Activated CD8-positive, alpha-beta memory T cell treated with anti-CD3 and anti-CD28 coated beads for 1 hour (primary cell): ENCODE results near the gene TRAF6.

Experiments
- DNase-seq, 2 donors: peaks; one replicate each; pipeline ENCODE4 v3.0.0-alpha.2; 2020; ENCODE audit warnings: low read depth in 1 of 2; ENCODE audit errors: extremely low read depth in 1 of 2

TRAF6 gene

DNA sequence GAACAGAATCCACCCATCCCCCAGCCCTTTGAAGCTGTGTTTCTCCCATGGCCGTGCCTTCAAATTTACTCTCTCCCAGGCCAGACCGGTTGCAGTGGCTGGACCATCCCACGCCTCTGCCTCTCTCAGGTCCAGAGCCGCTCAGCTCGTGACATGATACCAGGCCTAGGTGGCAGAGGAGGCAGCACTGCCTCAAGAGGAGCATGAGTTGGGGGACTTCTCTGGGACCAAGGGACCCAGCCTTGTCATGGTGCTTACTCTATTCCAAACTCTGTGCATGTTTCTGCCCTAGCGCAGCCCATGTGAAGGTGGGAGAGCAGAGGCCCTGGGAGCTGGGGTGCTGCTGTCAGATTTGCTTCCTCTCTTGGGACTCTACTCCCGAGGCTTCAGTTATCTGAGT is 51.0 kb downstream of the TRAF6 start:
- no peak for DNase-seq

DNA sequence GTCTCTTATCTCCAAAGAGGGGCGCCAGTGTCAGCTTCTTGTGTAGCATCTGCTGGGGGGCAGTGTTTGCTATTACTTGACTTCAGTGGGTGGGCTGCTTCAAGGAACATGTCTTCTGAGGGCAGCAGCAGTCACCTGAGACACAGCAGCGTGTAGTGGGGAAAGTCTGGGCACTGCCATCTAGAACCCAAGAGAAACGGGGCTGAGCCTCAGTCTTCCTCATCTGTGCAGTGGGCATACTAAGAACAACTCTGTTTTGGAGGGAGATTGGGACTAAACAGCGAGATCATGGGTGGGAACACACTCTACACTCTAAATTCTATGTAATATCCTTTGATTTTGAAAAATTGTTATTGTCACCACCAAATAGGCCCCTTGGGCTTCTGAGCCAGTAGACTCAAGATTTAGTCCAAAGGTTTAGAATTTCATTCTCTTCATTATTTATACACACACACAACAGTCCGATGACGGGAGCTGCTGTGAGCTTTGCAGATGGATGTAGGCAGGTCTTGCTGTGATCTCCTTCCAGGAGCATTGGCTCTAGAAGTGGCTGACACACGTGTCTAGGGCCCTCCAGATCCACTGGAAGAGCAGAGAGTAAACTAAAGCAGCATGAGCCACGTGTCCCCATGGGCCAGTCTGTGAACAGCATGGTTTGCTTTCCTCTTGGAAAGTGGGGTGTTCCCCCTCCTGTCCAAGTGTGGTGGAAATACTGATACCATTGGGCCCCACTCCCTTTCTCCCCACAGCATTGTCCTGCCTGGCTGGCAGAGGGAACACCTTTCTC is 51.8 kb downstream of the TRAF6 start:
- no peak for DNase-seq

DNA sequence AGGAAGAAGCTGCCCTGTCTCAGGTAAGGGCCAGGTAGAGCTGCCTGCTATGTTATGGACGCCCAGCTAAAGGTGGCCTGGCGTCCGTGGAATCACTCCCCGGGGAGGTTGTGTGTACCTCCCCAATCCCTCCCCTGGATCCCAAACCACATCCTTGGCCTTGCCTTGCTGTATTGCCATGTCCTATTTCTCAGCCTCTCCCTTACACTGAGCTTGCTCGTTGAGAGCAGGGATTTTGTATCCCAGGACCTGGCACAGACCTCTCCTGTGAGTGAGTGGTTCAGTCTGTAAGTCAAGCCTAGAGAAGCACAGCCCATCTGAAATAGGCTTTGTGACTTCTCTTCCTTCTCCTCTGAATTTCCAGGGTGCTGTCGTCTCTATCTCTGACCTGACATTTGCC is 53.9 kb downstream of the TRAF6 start:
- DNase-seq = no peak

- no peak for DNase-seq
Observed at GRCh38 chr11:36455658-36456111, 54.4 kb downstream of the TRAF6 start.

DNA sequence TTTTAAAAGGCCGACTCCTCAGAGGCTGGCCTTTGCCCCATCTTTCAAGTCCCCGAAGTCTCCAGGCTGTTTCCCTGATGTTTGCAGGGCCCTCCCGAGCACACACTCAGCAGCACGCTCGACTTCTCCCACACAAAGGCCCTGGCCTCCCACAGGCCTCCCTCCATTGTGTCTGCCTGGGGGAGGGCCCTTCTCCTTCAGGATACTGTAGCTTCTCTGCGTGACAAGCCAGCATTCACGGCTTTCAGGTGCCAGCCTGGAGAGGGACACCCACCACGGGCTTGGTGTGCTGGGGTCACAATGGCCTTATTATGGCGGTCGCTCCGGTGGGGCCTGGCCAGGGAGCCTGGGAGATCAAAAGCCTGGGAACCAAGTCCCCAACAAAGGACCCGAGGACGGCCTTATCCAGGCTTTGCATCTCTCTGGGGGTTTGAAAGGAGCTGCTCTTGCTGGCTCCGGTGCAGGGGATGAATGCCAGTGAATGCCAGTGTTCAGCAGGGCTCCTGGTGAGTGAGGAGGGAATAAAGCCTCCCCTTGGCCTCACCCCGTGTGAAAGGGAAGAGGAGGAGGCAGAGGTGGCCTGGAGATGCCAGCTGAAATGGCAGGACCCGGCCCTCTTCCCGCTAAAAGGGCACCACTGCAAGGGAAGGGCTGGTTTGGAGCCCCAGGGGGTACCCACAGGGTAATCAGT is 55.0 kb downstream of the TRAF6 start:
- DNase-seq = no peak

DNA sequence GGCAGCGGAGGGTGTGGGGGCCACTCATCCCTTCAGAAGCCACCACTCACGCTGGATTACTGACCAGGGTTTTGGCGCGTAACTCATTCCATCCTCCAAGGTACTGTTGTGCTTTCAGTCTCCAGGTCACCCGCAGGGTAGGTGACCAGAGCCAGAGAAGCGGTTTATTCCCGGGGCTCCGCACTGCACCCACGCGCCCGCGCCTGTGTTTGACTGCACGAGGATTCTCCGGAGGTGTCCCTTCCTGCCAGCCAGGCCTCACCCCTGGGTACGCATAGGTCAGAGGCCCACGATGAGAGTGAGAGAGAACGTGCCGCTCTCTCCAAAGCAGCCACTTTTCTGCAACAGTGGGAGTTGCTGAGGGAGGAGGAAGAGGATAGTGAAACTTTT is 55.5 kb downstream of the TRAF6 start:
- no peak for DNase-seq

- DNase-seq = no peak
Observed at GRCh38 chr11:36453678-36454077, 56.4 kb downstream of the TRAF6 start.

DNA sequence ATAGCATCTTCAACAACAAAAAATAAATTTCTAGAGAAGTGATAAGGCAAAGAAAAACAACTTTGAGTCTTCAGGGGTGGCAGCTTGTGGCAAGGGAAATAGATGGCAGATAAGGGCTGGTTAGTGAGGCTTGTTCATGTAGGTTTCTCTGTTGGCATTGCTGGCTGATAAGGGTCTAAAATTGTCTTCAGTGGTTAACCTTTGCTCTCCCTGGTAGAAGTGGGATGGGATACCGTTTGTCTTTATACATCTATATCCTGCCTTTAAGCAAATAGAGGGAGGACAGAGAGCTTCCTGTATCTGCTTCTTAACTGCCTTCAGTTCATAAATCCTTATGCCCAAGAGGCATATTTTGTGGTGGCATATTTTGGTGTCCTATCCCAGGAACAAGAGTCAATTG is 57.1 kb downstream of the TRAF6 start:
- no peak for DNase-seq

DNA sequence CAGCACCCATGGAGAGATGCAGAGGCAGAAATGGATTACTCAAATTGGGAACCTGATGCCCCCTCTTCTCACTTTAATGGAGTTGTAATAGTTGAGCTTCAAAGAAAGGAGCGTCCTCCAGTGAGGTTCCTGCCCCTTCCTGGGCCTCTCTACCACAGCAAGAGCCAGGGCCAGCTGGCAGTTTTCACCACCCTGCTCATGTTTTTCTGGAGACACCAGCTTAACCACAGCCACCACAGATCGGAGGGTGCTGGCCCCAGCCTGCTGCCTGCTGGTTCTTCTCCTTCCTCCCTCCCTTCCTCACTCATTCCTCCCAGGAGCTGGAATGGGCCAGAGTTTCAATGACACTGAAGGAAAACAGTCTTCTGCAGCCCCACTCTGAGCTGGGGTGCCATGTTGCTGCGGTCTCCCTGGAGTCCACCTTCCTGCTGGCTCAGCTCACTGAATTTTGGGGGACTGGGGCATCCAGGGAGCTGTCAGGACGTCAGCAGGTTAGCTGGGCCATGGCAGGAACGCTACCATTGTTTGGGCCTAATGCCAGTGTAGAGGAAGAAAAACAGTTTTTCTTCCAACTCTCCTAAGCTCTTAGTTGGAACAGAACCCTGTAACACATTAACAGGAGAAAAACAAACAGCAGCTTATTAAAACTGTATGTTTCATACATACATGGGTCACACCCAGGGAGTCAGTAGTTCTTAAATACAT is 57.7 kb downstream of the TRAF6 start:
- no peak for DNase-seq

DNA sequence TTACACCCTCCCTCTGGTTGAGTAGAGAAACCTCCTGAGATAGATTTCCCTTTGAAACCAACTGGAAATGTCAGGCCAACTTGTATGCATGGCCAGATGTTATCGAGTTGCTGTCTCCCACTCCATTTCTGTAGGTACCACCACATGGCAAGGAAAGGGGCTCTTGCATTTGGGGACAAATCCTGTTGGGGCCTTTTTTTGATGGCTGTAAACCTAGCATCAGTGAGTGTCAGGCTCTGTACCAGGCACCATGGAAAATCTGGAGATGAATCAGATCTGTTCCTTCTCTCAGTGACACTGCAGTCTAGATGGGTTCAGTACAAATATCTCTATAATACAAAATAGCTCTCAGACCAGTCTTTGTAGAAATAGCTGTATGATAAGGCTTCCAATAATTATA is 58.4 kb downstream of the TRAF6 start:
- no peak for DNase-seq

DNA sequence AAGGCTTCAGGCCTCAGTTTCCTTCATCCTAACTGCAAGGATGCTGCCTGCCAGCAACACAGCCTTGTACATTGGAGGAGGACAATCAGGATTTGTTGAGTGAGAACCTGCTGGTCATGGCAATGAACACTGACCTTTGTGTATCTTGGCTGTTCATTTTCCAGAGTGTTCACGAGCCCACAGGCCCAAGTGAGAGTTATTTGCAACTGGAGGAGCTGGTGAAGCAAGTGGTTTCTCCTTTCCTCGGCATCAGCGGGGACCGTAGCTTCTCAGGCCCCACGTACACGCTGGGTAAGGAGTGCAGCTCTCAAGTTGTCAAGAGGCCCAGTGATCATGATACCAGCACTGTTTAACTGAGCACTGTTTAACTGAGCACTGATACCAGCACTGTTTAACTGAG is 59.0 kb downstream of the TRAF6 start:
- no peak for DNase-seq

GRCh38 chr11:36450110-36450572 is 59.9 kb downstream of the TRAF6 start:
- no peak for DNase-seq

- DNase-seq = no peak
Observed at GRCh38 chr11:36449561-36450096, 60.4 kb downstream of the TRAF6 start.

GRCh38 chr11:36447947-36448346 is 62.1 kb downstream of the TRAF6 start:
- no peak for DNase-seq

GRCh38 chr11:36447514-36447913 is 62.6 kb downstream of the TRAF6 start:
- DNase-seq = no peak

DNA sequence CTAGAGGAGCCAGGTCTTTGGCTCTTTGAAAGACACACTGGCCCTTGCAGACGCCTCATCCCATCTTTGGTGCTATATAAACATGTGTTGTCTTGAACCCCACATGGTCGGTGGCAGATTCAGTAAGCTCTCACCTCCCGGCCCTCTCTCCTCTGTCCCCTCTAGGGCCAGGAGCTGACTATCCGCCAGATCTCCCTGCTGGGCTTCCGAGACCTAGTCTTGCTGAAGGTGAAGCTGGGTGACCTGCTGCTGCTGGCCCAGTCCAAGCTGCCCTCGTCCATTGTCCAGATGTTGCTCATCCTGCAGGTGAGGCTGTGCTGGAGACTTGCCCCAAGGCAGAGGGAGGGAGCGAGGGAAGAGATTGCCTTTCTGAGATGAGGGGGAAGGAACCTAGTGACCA is 63.9 kb downstream of the TRAF6 start:
- no peak for DNase-seq

DNA sequence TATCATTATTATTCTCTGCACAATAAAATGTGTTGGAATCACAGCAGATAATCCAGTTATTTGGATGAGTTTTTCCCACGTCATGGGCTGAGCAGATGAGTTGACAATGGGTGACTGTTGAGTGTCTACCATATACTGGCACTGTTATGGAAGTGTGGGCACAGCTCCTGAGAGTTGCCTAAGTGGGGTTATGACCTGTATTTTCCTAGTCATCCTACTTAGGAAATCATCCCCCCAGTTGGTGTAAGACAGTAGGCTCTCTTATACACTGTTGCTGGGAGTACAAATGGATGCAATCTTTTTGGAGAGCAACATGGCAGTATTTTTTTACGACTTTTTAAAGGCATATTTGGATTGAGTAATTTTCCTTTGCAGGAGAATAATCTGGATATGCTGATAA is 66.4 kb downstream of the TRAF6 start:
- DNase-seq = no peak

- DNase-seq = no peak
Observed at GRCh38 chr11:36441610-36442208, 68.4 kb downstream of the TRAF6 start.

- no peak for DNase-seq
Observed at GRCh38 chr11:36438126-36438525, 71.9 kb downstream of the TRAF6 start.

- DNase-seq = no peak
Observed at GRCh38 chr11:36437413-36437812, 72.7 kb downstream of the TRAF6 start.
